ENCODE data around the gene S100A2.

The S100A2 gene

DNA sequence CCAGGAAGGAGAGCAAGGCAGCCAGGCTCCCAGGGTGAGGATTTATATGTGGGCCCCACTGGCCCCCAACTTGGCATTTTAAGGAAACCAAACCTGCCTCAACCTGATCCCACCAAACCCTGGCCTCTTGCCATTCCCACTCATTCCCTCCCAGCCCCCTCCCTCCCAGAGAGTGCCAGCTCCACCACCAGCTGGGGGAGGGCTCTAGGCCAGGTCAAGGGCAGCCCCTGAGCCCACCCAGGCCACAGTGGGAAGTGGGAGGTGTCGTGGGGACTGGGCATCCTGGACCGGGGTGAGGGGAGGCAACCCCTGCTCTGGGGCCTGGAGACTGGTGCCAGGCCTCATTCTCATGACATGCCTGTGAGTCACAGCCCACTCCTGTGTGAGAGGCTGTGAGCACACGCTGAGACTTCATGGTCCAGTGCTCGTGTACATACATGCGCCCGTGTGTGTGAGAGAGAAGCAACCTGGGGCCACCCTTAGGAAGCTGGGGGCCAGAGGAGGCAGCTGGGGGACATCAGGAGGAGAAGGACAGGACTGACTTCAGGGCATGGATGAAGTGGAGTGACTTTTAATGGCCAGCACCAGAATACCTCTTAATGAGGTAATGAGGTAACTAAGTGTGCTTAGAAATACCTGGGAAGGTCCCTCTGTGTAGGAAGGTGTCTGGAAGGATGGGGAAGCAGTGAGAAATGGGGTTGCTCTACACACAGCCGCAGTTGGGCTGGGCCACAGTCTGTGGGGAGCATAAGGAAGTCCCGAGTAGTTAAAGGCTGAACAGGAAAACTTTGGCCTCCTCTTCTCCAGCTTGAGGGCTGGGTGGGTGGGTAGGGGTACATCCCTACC lies at the start of gene S100A2:
Gene S100A2 (minus strand): TSS at position 316 of the 846 bp plus-strand sequence. CDS start 1,967 bp downstream, outside the sequence.
- no peak for DNase-seq (ENCODE audit: extremely low spot score)
- CTCF ChIA-PET = interaction anchor here (0.6 to 2.7 kb wide), 9 partner anchors 25 to 213 kb away, joined by 3 to 12 read pairs (median 4); partner anchors contain the start of genes S100A1, S100A13 and S100A5
- POLR2A ChIA-PET = interaction anchor here (0.5 to 1.9 kb wide), 17 partner anchors 12 to 425 kb away, joined by 3 to 11 read pairs (median 5); partner anchors contain the start of genes CHTOP, ILF2, RPS27 and S100A1
- TF ChIP-seq SUZ12 (IDR thresholded peaks at IDR 0.05) (no peak), L3MBTL2 (conservative IDR thresholded peaks at IDR 0.05) (no peak), ZNF384 (IDR thresholded peaks at IDR 0.05) (no peak), TARDBP (IDR thresholded peaks at IDR 0.05) (no peak), FOXA1 (IDR thresholded peaks at IDR 0.05) (no peak), BHLHE40 (IDR thresholded peaks at IDR 0.05; ENCODE audit: borderline replicate concordance) (no peak), ELF4 (IDR thresholded peaks at IDR 0.05) (no peak), SP1 (IDR thresholded peaks at IDR 0.05) (no peak), NFRKB (IDR thresholded peaks at IDR 0.05) (no peak), CTBP1 (IDR thresholded peaks at IDR 0.05; ENCODE audit: borderline replicate concordance) (no peak), HDGF (IDR thresholded peaks at IDR 0.05; ENCODE audit: borderline replicate concordance) (no peak), ARNT (IDR thresholded peaks at IDR 0.05) (no peak), FOXK2 (IDR thresholded peaks at IDR 0.05) (no peak)
- TF ChIP-seq, protein P1, sequence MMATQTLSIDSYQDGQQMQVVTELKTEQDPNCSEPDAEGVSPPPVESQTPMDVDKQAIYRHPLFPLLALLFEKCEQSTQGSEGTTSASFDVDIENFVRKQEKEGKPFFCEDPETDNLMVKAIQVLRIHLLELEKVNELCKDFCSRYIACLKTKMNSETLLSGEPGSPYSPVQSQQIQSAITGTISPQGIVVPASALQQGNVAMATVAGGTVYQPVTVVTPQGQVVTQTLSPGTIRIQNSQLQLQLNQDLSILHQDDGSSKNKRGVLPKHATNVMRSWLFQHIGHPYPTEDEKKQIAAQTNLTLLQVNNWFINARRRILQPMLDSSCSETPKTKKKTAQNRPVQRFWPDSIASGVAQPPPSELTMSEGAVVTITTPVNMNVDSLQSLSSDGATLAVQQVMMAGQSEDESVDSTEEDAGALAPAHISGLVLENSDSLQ (IDR thresholded peaks at IDR 0.05) = no peak

- POLR2A ChIA-PET = interaction anchor here (1.0 to 6.3 kb wide), 3 partner anchors 12 to 19 kb away, joined by 3 to 72 read pairs (median 28); partner anchors contain the start of genes CHTOP, S100A1 and S100A13
- CTCF ChIA-PET = interaction anchor here (0.6 to 2.8 kb wide), 2 partner anchors 12 to 182 kb away, joined by 3 to 27 read pairs; partner anchors contain the start of genes S100A1 and S100A13
- no peak for DNase-seq (ENCODE audit: extremely low spot score)
- TF ChIP-seq L3MBTL2 (conservative IDR thresholded peaks at IDR 0.05) (no peak), FOXA1 (IDR thresholded peaks at IDR 0.05) (no peak), ARNT (IDR thresholded peaks at IDR 0.05) (no peak), NFRKB (IDR thresholded peaks at IDR 0.05) (no peak), SUZ12 (IDR thresholded peaks at IDR 0.05) (no peak), TARDBP (IDR thresholded peaks at IDR 0.05) (no peak), SP1 (IDR thresholded peaks at IDR 0.05) (no peak), ZNF384 (IDR thresholded peaks at IDR 0.05) (no peak), ELF4 (IDR thresholded peaks at IDR 0.05) (no peak), FOXK2 (IDR thresholded peaks at IDR 0.05) (no peak), CTBP1 (IDR thresholded peaks at IDR 0.05; ENCODE audit: borderline replicate concordance) (no peak), BHLHE40 (IDR thresholded peaks at IDR 0.05; ENCODE audit: borderline replicate concordance) (no peak), HDGF (IDR thresholded peaks at IDR 0.05; ENCODE audit: borderline replicate concordance) (no peak), FOXM1 (IDR thresholded peaks at IDR 0.05; ENCODE audit: borderline replicate concordance) (no peak), LEF1 (IDR thresholded peaks at IDR 0.05; ENCODE audit: borderline replicate concordance) (no peak)
- TF ChIP-seq, protein P1 (IDR thresholded peaks at IDR 0.05) = no peak
Measured at GRCh38 chr1:153615406-153615805, 49.8 kb upstream of the S100A2 start.

DNA sequence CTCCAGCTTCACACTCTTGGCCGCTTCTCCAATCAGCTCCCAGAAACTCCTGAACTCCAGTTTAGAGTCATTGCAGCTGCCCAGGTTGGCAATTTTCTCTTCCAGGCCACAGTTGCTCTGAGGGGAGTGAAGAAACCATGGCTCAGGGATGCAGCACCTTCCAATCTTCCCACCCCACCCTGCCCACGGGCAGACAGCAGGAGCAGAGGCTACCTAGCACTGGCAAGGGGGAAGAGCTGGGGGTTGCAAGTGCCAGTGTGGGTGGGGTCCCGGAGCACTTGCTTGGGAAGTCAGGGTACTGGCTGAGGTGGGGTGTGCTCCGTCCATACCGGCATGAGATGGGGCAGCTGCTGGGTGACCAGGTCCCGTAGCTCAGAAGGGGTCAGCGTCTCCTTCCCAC lies 49.3 kb upstream of the S100A2 start:
- ChIA-PET POLR2A (interaction anchor here (0.9 to 6.3 kb wide), 3 partner anchors 9 to 19 kb away, joined by 4 to 72 read pairs (median 28); partner anchors contain the start of genes CHTOP, S100A1 and S100A13), CTCF (interaction anchor here (0.6 to 2.8 kb wide), 2 partner anchors 13 to 182 kb away, joined by 3 to 27 read pairs; partner anchors contain the start of genes S100A1 and S100A13)
- TF ChIP-seq BHLHE40 (IDR thresholded peaks at IDR 0.05; ENCODE audit: borderline replicate concordance) (no peak), CTBP1 (IDR thresholded peaks at IDR 0.05; ENCODE audit: borderline replicate concordance) (no peak), FOXK2 (IDR thresholded peaks at IDR 0.05) (no peak), L3MBTL2 (conservative IDR thresholded peaks at IDR 0.05) (no peak), ELF4 (IDR thresholded peaks at IDR 0.05) (no peak), NFRKB (IDR thresholded peaks at IDR 0.05) (no peak)
- no peak for DNase-seq (ENCODE audit: extremely low spot score)

DNA sequence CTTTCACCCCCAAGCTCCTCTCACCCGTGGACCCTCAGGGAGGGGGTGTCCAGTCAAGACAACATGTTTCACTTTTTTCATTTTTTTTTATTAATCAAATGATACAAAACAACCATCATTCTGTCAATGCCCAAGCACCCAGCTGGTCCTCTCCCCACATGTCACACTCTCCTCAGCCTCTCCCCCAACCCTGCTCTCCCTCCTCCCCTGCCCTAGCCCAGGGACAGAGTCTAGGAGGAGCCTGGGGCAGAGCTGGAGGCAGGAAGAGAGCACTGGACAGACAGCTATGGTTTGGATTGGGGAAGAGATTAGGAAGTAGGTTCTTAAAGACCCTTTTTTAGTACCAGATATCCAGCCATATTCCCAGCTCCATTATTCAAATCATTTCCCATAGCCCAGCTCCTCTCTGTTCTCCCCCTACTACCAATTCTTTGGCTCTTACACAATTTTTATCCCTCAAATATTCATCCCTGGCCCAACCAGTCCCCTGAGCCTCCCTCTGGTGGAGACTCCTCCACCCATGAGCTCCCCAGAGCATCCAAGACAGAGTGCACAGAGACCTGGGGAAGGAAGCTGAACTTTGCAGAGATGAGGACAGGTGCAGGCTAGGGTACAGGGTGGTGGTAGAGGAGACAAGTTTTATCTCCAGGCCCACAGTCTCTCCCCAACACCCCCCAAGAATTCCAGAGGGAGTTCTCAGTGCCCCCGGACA lies 48.7 kb upstream of the S100A2 start:
- POLR2A ChIA-PET = interaction anchor here (0.9 to 6.3 kb wide), 3 partner anchors 9 to 20 kb away, joined by 4 to 72 read pairs (median 28); partner anchors contain the start of genes CHTOP, S100A1 and S100A13

More for the DNA sequence above, 48.7 kb upstream of the S100A2 start:
- TF ChIP-seq NFRKB (IDR thresholded peaks at IDR 0.05) = no peak
- TF ChIP-seq FOXM1 (IDR thresholded peaks at IDR 0.05; ENCODE audit: borderline replicate concordance) = no peak
- no peak for TF ChIP-seq SUZ12 (IDR thresholded peaks at IDR 0.05)
- TF ChIP-seq FOXK2 (IDR thresholded peaks at IDR 0.05) = no peak
- no peak for TF ChIP-seq FOXA1 (IDR thresholded peaks at IDR 0.05)
- TF ChIP-seq ARNT (IDR thresholded peaks at IDR 0.05) = no peak
- no peak for TF ChIP-seq SP1 (IDR thresholded peaks at IDR 0.05)
- TF ChIP-seq LEF1 (IDR thresholded peaks at IDR 0.05; ENCODE audit: borderline replicate concordance) = no peak
- TF ChIP-seq BHLHE40 (IDR thresholded peaks at IDR 0.05; ENCODE audit: borderline replicate concordance) = no peak
- no peak for TF ChIP-seq ZNF384 (IDR thresholded peaks at IDR 0.05)
- no peak for TF ChIP-seq TARDBP (IDR thresholded peaks at IDR 0.05)
- TF ChIP-seq L3MBTL2 (conservative IDR thresholded peaks at IDR 0.05) = no peak
- no peak for TF ChIP-seq HDGF (IDR thresholded peaks at IDR 0.05; ENCODE audit: borderline replicate concordance)
- no peak for TF ChIP-seq CTBP1 (IDR thresholded peaks at IDR 0.05; ENCODE audit: borderline replicate concordance)
- TF ChIP-seq ELF4 (IDR thresholded peaks at IDR 0.05) = no peak
- TF ChIP-seq, protein P1 (IDR thresholded peaks at IDR 0.05) = no peak
- CTCF ChIA-PET = interaction anchor here (0.6 to 2.8 kb wide), 2 partner anchors 13 to 181 kb away, joined by 3 to 27 read pairs; partner anchors contain the start of genes S100A1 and S100A13
- no peak for DNase-seq (ENCODE audit: extremely low spot score)

All from HEK293T (cell line).